ENCODE measurements around the gene WRAP53. TPM values are rescaled to one million over a fixed set of nuclear protein-coding genes. Genes with fewer than 3 reads are reported as not detected.

WRAP53 gene
- polyA plus RNA-seq, 1 of the 3 experiments (the other 2 are of a cell fraction) = 8.6 TPM

DNA sequence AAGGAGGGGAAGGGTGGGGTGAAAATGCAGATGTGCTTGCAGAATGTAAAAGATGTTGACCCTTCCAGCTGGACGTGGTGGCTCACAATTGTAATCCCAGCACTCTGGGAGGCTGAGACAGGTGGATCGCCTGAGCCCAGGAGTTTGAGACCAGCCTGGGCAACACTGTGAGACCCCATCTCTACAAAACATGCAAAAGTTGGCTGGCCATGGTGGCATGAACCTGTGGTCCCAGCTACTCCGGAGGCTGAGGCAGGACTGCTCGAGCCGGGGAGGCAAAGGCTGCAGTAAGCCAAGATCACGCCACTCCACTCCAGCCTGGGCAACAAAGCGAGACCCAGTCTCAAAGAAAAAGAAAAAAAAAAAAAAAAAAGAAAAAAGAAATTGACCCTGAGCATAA, 19.8 kb upstream of the WRAP53 start:
- no peaks in the 10 kb centered on the region for H3K4me1 ChIP-seq (ENCODE audit: control insufficient read depth in 1 of 2, insufficient read depth in 2 of 2, low read depth in 1 of 2, low read length in 1 of 2)
- H3K79me2 ChIP-seq (ENCODE audit: insufficient read depth) = no peaks in the 10 kb centered on the region
- ChIA-PET CTCF (interaction anchor here (1.6 kb wide), 1 partner anchor 17 kb away, joined by 3 read pairs; no protein-coding TSS in a partner anchor), POLR2A (interaction anchor here (1.0 kb wide), 1 partner anchor 17 kb away, joined by 3 read pairs; no protein-coding TSS in a partner anchor)
- H3K27ac ChIP-seq (ENCODE audit: low read depth in 2 of 2, low read length in 1 of 2) = no peak overlapping the region
- H3K9me3 ChIP-seq = no peaks in the 10 kb centered on the region
- no peaks in the 10 kb centered on the region for H4K20me1 ChIP-seq (ENCODE audit: insufficient read depth)
- H3K27me3 ChIP-seq (ENCODE audit: insufficient read depth) = no peaks in the 10 kb centered on the region
- no peak overlapping the region for H3K4me2 ChIP-seq
- no peaks in the 10 kb centered on the region for H3K9me2 ChIP-seq
- no peak overlapping the region for H2AFZ ChIP-seq (ENCODE audit: low read depth)
- TF ChIP-seq RCOR1 (IDR thresholded peaks at IDR 0.05; ENCODE audit: low read length) (no peak), GABPA (IDR thresholded peaks at IDR 0.05; ENCODE audit: low read depth) (no peak), JUND (IDR thresholded peaks at IDR 0.05) (no peak), POLR2AphosphoS5 (IDR thresholded peaks at IDR 0.05; ENCODE audit: low read depth, low read length) (no peak), CHD2 (IDR thresholded peaks at IDR 0.05; ENCODE audit: low read length, partially characterized antibody) (no peak), IRF3 (IDR thresholded peaks at IDR 0.05; ENCODE audit: low read depth, low read length) (no peak), NFIC (IDR thresholded peaks at IDR 0.05; ENCODE audit: borderline replicate concordance) (no peak), CTCF (IDR thresholded peaks at IDR 0.05) (no peak), EP300 (IDR thresholded peaks at IDR 0.05; ENCODE audit: borderline replicate concordance in 1 of 2, low read depth in 1 of 2, low read length in 1 of 2) (no peak), SIN3A (IDR thresholded peaks at IDR 0.05; ENCODE audit: borderline replicate concordance, low read depth, low read length) (no peak), REST (IDR thresholded peaks at IDR 0.05; ENCODE audit: low read depth, low read length) (no peak), TCF12 (IDR thresholded peaks at IDR 0.05) (no peak), RXRA (IDR thresholded peaks at IDR 0.05; ENCODE audit: borderline replicate concordance, low read depth) (no peak), EZH2phosphoT487 (IDR thresholded peaks at IDR 0.05; ENCODE audit: borderline replicate concordance, low read depth) (no peak), YY1 (IDR thresholded peaks at IDR 0.05; ENCODE audit: low read depth) (no peak), USF2 (IDR thresholded peaks at IDR 0.05; ENCODE audit: borderline replicate concordance, low read depth, low read length) (no peak), ZBTB33 (IDR thresholded peaks at IDR 0.05; ENCODE audit: borderline replicate concordance, low read depth) (no peak), TEAD4 (IDR thresholded peaks at IDR 0.05; ENCODE audit: borderline replicate concordance, insufficient read depth) (no peak)
- peaks cover 5% of the 10 kb centered on the region for H3F3A ChIP-seq (replicated peaks; ENCODE audit: insufficient read depth)
- 92% methylated on average over 7 of the region's 7 CpGs for WGBS (ENCODE audit: low lambda C conversion rate)
- no peak for DNase-seq
- H3K36me3 ChIP-seq (replicated peaks in 1 of 2; ENCODE audit: control insufficient read depth in 1 of 2, insufficient read depth in 2 of 2, low read length in 1 of 2) = peaks cover 30 to 31% of the 10 kb centered on the region in 2 experiments
- H3K4me3 ChIP-seq (ENCODE audit: low read depth in 2 of 2, low read length in 1 of 2) = no peak overlapping the region
- H3K9ac ChIP-seq = no peak overlapping the region
